Stimulated activated CD8-positive, alpha-beta memory T cell treated with anti-CD3 and anti-CD28 coated beads, Interleukin-7, amount 100 ng/mL, for 1 hour (primary cell): ENCODE results near the gene PLBD2.

Experiments
- DNase-seq, 2 donors: peaks; one replicate each; pipeline ENCODE4 v3.0.0-alpha.2; 2020; ENCODE audit warnings: low read depth in 2 of 2

PLBD2 gene

DNA sequence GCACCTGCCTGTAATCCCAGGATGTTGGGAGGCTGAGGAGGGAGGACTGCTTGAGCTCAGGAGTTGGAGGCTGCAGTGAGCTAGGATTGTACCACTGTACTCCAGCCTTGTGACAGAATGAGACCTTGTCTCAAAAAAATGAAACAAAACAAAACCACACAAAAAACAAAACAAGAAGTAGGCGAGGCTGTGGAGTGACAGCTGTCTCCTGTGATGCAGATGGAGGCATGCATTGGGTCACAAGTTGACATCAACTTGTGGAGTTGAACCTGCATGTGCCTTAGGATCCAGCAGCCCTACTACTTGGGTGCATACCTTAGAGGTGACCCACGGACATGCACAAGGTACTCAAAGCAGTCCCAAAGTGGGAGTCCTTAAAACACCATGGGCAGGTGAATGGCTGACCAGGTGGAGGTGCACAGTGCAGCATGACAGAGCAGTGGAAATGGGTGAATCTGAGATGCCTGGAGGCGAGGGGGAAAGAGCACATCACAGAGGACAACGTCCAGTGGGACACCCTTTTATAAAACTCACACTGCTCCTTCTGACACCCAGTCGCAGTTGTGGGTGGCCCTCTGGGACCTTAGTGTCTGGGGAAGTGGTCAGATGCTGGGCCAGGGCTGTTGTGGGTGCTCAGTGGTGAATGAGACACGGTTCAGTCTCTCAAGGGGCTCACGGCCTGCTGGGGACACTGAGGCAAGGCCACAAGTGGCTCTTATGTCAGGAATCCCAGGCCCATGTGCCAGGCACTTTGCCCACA, 12.7 kb downstream of the PLBD2 start:
- DNase-seq: no peak

DNA sequence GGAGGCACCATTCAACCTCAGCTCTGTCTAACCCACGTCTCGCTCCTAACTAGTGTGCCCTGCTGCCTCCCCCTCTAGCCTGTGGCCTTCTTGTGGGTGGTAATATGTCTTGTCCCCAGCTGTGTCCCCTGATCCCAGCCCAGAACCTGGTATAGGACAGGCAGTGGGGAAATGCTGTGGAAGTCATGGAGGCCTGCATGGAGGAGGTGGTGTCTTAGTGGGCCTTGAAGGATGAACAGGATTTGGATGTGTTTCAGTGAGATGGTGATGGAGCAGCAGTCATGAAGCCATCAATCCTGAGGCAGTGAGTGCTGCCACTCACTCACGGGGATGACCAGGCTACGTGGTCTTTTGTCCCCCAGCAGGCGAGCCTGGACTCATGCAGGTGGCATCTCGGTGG, 13.4 kb downstream of the PLBD2 start:
- no peak for DNase-seq

DNA sequence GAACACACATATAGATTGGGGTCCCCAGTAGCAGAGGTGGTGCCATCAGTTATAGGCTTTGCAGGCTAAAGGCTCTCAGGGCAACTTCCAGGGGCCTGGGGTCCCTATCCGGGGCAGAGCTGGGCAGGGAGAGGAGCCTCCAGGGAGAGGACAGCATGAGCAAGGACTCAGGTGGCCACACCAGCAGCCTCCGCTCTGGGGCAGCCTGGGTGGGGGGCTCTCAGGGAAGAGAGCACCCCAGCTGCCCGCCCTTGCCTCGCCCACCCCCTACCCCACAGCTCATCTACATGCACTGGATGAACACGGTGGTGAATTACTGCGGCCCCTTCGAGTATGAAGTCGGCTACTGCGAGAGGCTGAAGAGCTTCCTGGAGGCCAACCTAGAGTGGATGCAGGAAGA, 14.0 kb downstream of the PLBD2 start:
- no peak for DNase-seq

DNA sequence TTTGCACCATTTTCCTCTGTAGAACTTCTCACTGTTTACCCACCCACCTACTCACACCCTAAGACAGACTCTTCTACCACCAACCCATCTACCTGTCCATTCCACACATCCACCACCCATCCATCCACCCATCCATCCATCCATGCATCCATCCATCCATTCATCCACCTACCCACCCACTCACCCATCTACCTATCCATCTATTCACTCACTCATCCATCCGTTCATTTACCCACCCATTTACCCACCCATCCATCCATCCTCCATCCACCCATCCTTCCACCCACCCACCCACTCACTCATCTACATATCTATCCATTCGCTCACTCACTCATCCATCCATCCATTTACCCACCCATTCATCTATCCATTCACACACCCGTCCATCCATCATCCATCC, 15.1 kb downstream of the PLBD2 start:
- DNase-seq: no peak

DNA sequence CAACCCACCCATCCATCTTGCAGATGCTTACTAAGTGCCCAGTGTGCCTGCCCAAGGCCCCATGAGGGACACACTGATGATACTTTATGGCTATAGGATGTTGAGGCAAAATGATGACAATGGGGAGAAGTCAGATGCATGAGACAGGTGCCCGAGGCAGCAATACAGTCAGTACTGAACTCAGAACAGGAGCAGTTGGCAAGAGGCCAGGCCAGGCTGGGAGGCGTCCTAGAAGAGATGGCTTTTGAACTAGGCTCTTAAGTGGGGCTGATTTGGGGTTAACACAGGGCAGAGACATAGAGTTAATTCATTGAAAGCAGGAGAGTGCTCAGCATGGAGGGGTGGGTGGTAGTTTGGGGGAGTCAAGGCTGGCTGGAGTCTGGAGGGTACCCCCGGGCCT, 15.6 kb downstream of the PLBD2 start:
- DNase-seq: no peak

DNA sequence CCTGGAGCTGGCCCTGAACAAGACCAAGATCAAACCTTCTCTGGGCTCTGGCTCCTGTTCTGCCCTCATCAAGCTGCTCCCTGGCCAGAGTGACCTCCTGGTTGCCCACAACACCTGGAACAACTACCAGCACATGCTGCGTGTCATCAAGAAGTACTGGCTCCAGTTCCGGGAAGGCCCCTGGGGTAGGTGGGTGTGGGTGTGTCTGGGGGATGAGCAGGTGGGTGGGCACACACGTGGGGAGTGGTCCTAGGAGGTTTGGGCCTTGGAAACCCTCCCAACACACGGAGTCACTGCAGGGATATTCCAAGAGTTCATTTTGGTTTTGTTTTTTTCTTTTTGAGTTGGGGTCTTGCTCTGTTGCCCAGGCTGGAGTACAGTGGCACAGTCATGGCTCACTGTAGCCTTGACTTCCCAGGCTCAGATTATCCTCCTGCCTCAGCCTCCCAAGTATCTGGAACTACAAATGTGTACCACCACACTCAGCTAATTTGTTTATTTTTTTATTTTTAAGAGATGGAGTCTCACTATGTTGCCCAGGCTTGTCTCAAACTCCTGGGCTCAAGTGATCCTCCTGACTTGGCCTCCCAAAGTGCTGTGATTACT, 16.5 kb downstream of the PLBD2 start:
- DNase-seq: no peak

GRCh38 chr12:113378291-113378690, 19.9 kb downstream of the PLBD2 start:
- no peak for DNase-seq

GRCh38 chr12:113381220-113381619, 22.8 kb downstream of the PLBD2 start:
- DNase-seq: no peak

- no peak for DNase-seq
Measured at GRCh38 chr12:113382206-113382605, 23.8 kb downstream of the PLBD2 start.

- DNase-seq: no peak
Measured at GRCh38 chr12:113384778-113385177, 26.4 kb downstream of the PLBD2 start.

DNA sequence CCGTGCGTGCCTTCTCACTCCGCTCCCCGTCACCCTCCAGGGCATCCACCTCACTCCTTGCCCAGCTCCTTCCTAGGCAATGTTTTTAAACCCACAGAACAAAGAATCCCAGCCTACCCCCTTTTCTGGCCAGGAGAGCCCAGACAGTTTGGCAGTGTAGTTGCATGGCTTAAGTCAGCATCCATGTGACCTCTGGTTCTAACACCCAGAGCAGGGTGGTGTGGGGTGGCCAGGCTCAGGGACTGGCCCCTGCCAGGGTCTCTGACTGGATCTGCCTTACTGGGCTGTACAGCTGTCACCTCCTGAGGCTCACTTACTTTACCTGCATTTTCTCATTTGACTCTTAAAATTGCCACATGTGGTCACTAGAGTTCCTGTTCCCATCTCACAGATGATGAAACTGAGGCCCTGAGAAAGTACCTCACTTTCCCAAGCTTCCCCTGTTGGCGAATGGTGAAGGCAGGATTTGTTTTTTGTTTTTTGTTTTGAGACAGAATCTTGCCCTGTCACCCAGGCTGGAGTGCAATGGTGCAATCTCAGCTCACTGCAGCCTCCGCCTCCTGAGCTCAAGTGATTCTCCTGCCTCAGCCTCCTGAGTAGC, 27.0 kb downstream of the PLBD2 start:
- DNase-seq: no peak

DNA sequence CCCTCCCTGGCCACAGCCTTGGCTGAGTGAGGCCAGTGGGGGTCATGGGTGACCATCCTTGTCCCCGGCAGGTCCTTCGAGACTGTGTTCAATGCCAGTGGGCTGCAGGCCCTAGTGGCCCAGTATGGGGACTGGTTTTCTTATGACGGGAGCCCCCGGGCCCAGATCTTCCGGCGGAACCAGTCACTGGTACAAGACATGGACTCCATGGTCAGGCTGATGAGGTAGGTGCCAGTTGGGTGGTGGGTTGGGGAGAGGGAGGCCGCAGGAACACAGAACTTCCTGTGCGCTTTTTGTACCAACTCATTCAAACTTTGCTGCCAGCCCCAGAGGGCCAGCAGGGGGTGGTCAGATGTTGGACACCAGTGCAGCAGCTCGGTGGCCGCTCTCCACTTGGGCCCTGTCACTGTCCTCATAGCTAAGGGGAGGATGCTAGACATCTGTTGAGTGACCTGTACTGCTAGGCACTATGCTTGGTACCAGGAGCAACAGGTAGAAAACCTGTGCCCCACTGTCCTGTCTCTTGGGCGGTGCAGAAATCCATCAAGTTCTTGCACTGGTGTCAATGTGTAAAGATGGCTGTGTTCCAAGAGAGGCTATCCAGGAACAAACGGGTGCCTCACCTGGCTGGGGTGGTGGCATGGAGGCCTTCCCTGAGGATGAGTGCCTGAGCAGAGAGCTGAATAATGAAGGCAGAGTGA, 28.6 kb downstream of the PLBD2 start:
- no peak for DNase-seq

DNA sequence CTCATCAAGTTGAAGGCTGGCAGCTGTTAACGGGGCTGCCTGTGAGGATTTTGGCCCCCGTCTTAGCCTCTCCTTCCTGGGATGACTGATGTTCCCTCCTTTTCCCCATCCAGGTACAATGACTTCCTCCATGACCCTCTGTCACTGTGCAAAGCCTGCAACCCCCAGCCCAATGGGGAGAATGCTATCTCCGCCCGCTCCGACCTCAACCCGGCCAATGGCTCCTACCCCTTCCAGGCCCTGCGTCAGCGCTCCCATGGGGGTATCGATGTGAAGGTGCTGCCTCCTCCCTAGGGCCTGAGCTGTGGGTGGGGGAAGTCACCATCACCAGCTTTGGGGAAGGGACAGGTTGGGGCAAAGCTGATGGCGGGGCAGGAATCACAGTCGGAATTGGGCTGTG, 29.2 kb downstream of the PLBD2 start:
- no peak for DNase-seq

- DNase-seq: no peak
Measured at GRCh38 chr12:113388351-113388750, 30.0 kb downstream of the PLBD2 start.

DNA sequence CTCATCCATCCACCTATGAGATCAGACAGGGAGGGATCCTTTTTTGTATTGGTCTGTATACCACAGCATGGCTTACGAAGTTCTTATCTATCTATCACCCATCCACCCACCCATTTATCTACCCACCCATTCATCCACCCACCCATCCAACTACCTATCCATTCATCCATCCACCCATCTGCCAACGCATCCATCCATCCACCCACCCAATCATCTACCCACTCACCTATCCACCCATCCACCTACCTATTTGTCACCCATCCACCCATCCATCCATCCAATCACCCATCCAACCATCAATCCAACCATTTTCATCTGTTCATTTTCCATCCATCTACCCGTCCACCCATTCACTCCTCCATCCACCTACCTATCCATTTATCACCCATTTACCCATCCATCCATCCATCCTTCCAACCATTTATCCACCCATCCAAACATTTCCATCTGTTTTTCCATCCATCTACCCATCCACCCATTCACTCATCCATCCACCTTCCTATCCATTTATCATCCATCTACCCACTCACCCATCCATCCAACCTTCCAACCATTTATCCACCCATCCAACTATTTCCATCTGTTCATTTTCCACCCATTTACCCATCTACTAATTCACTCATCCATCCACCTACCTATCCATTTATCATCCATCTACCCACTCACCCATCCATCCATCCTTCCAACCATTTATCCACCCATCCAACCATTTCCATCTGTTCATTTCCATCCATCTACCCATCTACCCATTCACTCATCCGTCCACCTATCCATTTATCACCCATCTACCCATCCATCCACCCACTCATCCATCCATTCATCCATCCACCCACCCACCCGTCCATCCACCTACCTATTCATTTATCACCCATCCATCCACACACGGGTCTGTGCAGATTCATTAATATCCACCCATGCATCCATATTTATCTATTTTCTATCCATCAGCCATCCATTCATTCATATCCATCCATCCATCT, 32.0 kb downstream of the PLBD2 start:
- no peak for DNase-seq

- no peak for DNase-seq
Measured at GRCh38 chr12:113391145-113391544, 32.8 kb downstream of the PLBD2 start.

DNA sequence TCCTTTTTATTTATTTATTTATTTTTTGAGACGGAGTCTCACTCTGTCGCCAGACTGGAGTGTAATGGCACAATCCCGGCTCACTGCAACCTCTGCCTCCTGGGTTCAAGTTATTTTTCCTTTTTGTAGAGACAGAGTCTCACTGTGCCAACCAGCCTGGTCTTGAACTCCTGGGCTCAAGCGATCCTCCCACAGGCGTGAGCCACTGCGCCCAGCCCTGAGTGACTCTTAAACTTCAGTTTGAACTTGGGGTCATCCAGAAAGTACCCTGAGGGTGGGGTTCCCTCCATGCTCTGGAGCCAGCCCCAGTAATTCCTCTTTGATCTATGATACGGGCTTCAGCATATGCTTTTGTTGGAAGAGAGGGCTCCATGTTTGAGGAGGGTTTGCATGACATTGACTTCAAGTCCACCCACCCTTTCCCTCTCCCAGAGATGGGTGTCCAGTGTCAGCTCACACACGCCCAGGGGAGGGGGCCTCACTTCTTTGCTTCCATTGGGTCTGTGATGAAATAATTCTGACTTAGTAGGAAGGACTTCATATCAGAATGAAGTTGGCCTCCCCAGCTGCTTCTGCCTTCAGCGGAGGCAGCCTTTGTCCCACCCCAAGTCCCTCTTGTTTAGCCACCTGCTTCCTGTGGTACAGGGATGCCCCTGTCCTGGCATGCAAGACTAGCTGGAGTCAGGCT, 33.4 kb downstream of the PLBD2 start:
- DNase-seq: no peak

DNA sequence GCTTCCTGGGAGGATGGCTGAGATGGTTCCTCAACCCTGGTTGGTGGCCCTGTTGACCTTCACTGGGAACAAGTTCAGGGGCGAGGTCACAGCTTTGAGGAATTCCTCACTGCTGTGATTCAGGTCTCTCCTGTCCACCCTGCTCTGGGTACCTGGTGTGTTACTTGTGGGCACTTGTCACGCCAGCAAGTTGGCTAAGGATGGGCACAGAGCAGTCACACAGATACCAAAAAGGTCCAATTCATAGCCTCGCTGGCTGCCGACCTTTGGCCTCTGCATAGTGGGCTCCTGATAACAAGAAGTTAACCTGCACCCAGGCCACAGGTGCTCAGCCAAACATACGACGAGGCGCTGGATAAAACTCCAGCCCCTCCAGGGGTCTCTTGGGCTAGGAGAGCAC, 34.1 kb downstream of the PLBD2 start:
- no peak for DNase-seq

DNA sequence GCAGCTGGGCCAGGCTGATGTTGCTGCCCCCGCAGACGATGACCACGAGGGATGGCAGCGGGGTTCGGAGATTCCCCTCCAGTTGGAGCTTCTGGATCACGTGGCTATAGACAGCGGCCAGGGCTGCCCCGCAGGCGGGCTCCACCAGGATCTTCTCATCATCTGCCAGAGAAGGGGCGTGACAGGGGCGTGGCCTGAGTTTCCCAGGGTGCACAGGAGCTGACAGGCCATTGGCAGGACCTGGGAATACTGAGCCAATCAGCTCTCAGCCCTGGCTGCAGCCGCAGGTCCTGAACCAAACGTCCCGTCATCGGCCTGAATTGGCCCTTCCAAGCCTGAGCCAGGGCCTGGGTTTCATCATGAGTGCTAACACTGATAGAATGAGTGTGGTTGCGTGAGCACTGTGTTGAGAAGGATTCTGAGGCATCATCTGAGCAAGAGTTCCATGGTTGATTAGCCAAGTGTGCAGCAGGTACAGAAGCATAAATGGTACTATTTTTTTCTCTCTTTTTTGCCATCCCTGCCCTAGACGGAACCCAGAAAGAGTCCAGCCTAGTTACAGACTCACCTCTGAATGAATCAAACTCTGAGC, 34.7 kb downstream of the PLBD2 start:
- no peak for DNase-seq

DNA sequence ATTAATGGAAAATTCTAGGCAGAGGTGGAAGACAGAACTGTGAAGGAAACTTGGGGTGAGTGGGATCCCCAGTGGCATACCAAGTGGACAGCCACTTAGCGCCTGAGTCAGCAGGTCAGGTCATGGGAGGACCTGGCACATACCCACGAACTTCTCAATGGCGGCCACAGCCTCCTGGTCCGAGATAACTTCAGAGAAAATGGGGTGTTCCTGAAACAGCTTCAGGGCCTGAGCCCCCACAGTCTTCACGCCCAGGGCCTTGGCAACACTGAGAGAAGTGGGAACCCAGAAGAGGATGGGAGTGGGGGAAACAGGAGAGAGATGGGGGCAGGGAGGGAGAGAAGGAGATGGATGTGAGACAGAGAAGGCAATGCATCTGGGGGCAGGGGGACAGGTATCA, 35.4 kb downstream of the PLBD2 start:
- DNase-seq: no peak

DNA sequence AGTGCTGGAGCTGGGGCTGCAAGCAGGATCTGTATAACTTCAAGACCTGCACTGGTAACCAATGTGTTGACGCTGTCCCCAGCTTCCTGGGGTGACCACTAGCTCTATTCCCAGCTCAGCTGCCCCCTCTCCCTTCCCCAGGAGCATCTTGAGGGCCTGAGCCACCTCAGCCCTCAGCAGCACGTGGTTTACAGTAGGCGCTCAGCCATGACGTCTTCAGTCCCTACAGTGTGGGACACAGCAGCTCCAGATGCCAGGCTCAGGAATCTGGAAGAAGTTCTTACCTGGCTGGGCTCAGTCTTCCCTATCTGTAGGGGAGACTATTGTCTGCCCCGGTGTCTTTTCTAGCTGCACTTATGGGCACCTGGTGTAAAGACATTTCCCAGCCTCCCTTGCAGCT, 36.7 kb downstream of the PLBD2 start:
- no peak for DNase-seq
